Measurements from ENCODE around the gene GPS2. TPM values are rescaled to one million over a fixed set of nuclear protein-coding genes. Genes with fewer than 3 reads are reported as not detected.
"Not testable (repeated sequence)": the region's sequence is repeated elsewhere in the genome, so short reads cannot be mapped to it uniquely, and the experiment has no call there.

Gene GPS2
- total RNA-seq, 1 donor from 2014 or later, result 20.5 TPM

- Mint-ChIP-seq H3K27me3 (ENCODE audit: insufficient read depth, low read depth) (peaks cover 7% of the 10 kb centered on the region), H3K4me3 (peak within 1 kb of the TSS; percentile 58), H3K36me3 (no peaks in the 10 kb centered on the region), H3K4me1 (peaks cover 14% of the 10 kb centered on the region), H3K27ac (peak within 1 kb of the TSS; percentile 72), H3K9me3 (no peaks in the 10 kb centered on the region)
- TF ChIP-seq, protein P1, sequence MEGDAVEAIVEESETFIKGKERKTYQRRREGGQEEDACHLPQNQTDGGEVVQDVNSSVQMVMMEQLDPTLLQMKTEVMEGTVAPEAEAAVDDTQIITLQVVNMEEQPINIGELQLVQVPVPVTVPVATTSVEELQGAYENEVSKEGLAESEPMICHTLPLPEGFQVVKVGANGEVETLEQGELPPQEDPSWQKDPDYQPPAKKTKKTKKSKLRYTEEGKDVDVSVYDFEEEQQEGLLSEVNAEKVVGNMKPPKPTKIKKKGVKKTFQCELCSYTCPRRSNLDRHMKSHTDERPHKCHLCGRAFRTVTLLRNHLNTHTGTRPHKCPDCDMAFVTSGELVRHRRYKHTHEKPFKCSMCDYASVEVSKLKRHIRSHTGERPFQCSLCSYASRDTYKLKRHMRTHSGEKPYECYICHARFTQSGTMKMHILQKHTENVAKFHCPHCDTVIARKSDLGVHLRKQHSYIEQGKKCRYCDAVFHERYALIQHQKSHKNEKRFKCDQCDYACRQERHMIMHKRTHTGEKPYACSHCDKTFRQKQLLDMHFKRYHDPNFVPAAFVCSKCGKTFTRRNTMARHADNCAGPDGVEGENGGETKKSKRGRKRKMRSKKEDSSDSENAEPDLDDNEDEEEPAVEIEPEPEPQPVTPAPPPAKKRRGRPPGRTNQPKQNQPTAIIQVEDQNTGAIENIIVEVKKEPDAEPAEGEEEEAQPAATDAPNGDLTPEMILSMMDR (IDR thresholded peaks at IDR 0.05), result no peak
- TF ChIP-seq EZH2phosphoT487 (IDR thresholded peaks at IDR 0.05), result no peak
- TF ChIP-seq EZH2 (IDR thresholded peaks at IDR 0.05), result no peak
- Histone ChIP-seq H4K20me1 (ENCODE audit: low read depth) (no peaks in the 10 kb centered on the region), H3K4me2 (peak within 1 kb of the TSS; percentile 42), H3K9ac (no peak within 1 kb of the TSS), H2AFZ (replicated peaks) (peak within 1 kb of the TSS; percentile 96), H3F3A (ENCODE audit: low read depth) (peaks cover 12% of the 10 kb centered on the region), H3K4me3 (no peak within 1 kb of the TSS), H3K36me3 (no peaks in the 10 kb centered on the region), H3K4me1 (peaks cover 7% of the 10 kb centered on the region), H3K9me3 (ENCODE audit: low read depth) (no peaks in the 10 kb centered on the region), H3K27ac (no peak within 1 kb of the TSS), H3K79me2 (ENCODE audit: low read depth) (no peaks in the 10 kb centered on the region), H3K27me3 (no peaks in the 10 kb centered on the region)
- no peak for DNase-seq (ENCODE audit: low spot score)
Observed at GRCh38 chr17:7336240-7337175, 21.3 kb upstream of the GPS2 start, which contains the start of gene ACAP1. ACAP1 (plus strand) TSS chr17:7336529; CDS start chr17:7336735, 206 bp downstream.

GRCh38 chr17:7335765-7336164, 20.6 kb upstream of the GPS2 start:
- not testable (repeated sequence) for H3K4me2 ChIP-seq; H3K4me1 ChIP-seq; H3K9me3 Mint-ChIP-seq; H3K9me3 ChIP-seq (ENCODE audit: low read depth); H2AFZ ChIP-seq (replicated peaks); H4K20me1 ChIP-seq (ENCODE audit: low read depth); H3K27me3 Mint-ChIP-seq (ENCODE audit: insufficient read depth, low read depth); H3K4me3 Mint-ChIP-seq; H3K79me2 ChIP-seq (ENCODE audit: low read depth); H3K4me3 ChIP-seq; DNase-seq (ENCODE audit: low spot score); H3K36me3 ChIP-seq; H3K36me3 Mint-ChIP-seq; H3K27me3 ChIP-seq; H3K9ac ChIP-seq; H3K27ac ChIP-seq
- H3F3A ChIP-seq (ENCODE audit: low read depth), result peaks cover 16% of the 10 kb centered on the region
- Mint-ChIP-seq H3K27ac (peak overlapping the region; percentile 72), H3K4me1 (peaks cover 16% of the 10 kb centered on the region)

GRCh38 chr17:7334938-7335538, 19.9 kb upstream of the GPS2 start:
- Mint-ChIP-seq H3K27ac (peak overlapping the region; percentile 72), H3K9me3 (no peaks in the 10 kb centered on the region), H3K4me1 (peaks cover 19% of the 10 kb centered on the region), H3K4me3 (peak overlapping the region; percentile 33), H3K27me3 (ENCODE audit: insufficient read depth, low read depth) (peaks cover 8% of the 10 kb centered on the region), H3K36me3 (no peaks in the 10 kb centered on the region)
- H3F3A ChIP-seq (ENCODE audit: low read depth), result peaks cover 24% of the 10 kb centered on the region
- H3K9ac ChIP-seq, result no peak overlapping the region
- no peaks in the 10 kb centered on the region for H3K79me2 ChIP-seq (ENCODE audit: low read depth)
- no peak overlapping the region for H3K4me3 ChIP-seq
- H3K27me3 ChIP-seq, result no peaks in the 10 kb centered on the region
- no peaks in the 10 kb centered on the region for H4K20me1 ChIP-seq (ENCODE audit: low read depth)
- H2AFZ ChIP-seq (replicated peaks), result no peak overlapping the region
- DNase-seq (ENCODE audit: low spot score), result no peak
- no peak overlapping the region for H3K4me2 ChIP-seq
- H3K36me3 ChIP-seq, result no peaks in the 10 kb centered on the region
- H3K4me1 ChIP-seq, result peaks cover 13% of the 10 kb centered on the region
- H3K27ac ChIP-seq, result no peak overlapping the region
- TF ChIP-seq EZH2phosphoT487 (IDR thresholded peaks at IDR 0.05), result no peak
- TF ChIP-seq, protein P1 (IDR thresholded peaks at IDR 0.05), result no peak
- no peak for TF ChIP-seq EZH2 (IDR thresholded peaks at IDR 0.05)
- no peaks in the 10 kb centered on the region for H3K9me3 ChIP-seq (ENCODE audit: low read depth)

GRCh38 chr17:7332600-7333069, 17.5 kb upstream of the GPS2 start:
- H3K4me3 Mint-ChIP-seq; H3K27ac ChIP-seq; H2AFZ ChIP-seq (replicated peaks); H4K20me1 ChIP-seq (ENCODE audit: low read depth); H3K4me2 ChIP-seq; H3K4me3 ChIP-seq; H3K9me3 Mint-ChIP-seq; H3K9ac ChIP-seq; H3K9me3 ChIP-seq (ENCODE audit: low read depth); H3K27me3 ChIP-seq; H3K36me3 Mint-ChIP-seq; DNase-seq (ENCODE audit: low spot score); H3K36me3 ChIP-seq: not testable (repeated sequence)
- Histone ChIP-seq H3K4me1 (peaks cover 21% of the 10 kb centered on the region), H3K79me2 (ENCODE audit: low read depth) (peaks cover 13% of the 10 kb centered on the region), H3F3A (ENCODE audit: low read depth) (peaks cover 31% of the 10 kb centered on the region)
- peak overlapping the region; percentile 46 for H3K27ac Mint-ChIP-seq
- H3K27me3 Mint-ChIP-seq (ENCODE audit: insufficient read depth, low read depth), result peaks cover 17% of the 10 kb centered on the region
- H3K4me1 Mint-ChIP-seq, result peaks cover 33% of the 10 kb centered on the region
